HL-60 (cell line): ENCODE data around the gene PPP2CA.

Source experiments
- DNase-seq, 2 experiments: peaks; one replicate each; pipeline ENCODE4 v3.0.0-alpha.2; 2010 to 2020; ENCODE audit warnings: low read depth in 1 of 2, low spot score in 1 of 2
- H3K27ac ChIP-seq: fragments of 250-450 bp; sonication (Bioruptor Pico); replicated peaks from 2 replicates; pipeline ENCODE4 v1.5.1; 2020; ENCODE audit warnings: mild to moderate bottlenecking, moderate library complexity
- H3K27me3 ChIP-seq: fragments of 250-450 bp; sonication (Bioruptor Pico); 2 replicates; pipeline ENCODE4 v1.5.1; 2021; ENCODE audit warnings: mild to moderate bottlenecking, moderate library complexity; ENCODE audit not compliant: insufficient read depth, poor library complexity, severe bottlenecking
- H3K4me3 ChIP-seq: replicated peaks from 2 replicates; pipeline ENCODE4 v1.5.1; 2011; ENCODE audit warnings: mild to moderate bottlenecking, control low read depth, low read length; ENCODE audit not compliant: insufficient read depth
- GABPA ChIP-seq: IDR thresholded peaks from 2 replicates; pipeline ENCODE4 v1.6.1; 2012; ENCODE audit warnings: low read depth
- POLR2AphosphoS5 ChIP-seq: IDR thresholded peaks from 2 replicates; pipeline ENCODE4 v1.6.1; 2012; ENCODE audit warnings: low read depth
- REST ChIP-seq: IDR thresholded peaks from 2 replicates; pipeline ENCODE4 v1.6.1; 2012; ENCODE audit warnings: low read depth; ENCODE audit not compliant: insufficient replicate concordance
- SPI1 ChIP-seq: IDR thresholded peaks from 2 replicates; pipeline ENCODE4 v1.6.1; 2012; ENCODE audit warnings: low read depth, mild to moderate bottlenecking, borderline replicate concordance
- TF ChIP-seq, protein P1 (sequence below): IDR thresholded peaks from one replicate; pipeline ENCODE4 v1.5.1; 2011; ENCODE audit warnings: low read length, control low read depth, inconsistent platforms; ENCODE audit not compliant: insufficient read depth

The PPP2CA gene

GRCh38 chr5:134171972-134172371 is 53.9 kb downstream of the PPP2CA start:
- Histone ChIP-seq H3K27ac (no peak overlapping the region), H3K27me3 (no peaks in the 10 kb centered on the region), H3K4me3 (no peak overlapping the region)
- TF ChIP-seq POLR2AphosphoS5 (no peak), REST (no peak), SPI1 (no peak), GABPA (no peak)
- TF ChIP-seq, protein P1, sequence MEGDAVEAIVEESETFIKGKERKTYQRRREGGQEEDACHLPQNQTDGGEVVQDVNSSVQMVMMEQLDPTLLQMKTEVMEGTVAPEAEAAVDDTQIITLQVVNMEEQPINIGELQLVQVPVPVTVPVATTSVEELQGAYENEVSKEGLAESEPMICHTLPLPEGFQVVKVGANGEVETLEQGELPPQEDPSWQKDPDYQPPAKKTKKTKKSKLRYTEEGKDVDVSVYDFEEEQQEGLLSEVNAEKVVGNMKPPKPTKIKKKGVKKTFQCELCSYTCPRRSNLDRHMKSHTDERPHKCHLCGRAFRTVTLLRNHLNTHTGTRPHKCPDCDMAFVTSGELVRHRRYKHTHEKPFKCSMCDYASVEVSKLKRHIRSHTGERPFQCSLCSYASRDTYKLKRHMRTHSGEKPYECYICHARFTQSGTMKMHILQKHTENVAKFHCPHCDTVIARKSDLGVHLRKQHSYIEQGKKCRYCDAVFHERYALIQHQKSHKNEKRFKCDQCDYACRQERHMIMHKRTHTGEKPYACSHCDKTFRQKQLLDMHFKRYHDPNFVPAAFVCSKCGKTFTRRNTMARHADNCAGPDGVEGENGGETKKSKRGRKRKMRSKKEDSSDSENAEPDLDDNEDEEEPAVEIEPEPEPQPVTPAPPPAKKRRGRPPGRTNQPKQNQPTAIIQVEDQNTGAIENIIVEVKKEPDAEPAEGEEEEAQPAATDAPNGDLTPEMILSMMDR: no peak
- no peak for DNase-seq

- no peak for DNase-seq
- Histone ChIP-seq H3K4me3 (no peak overlapping the region), H3K27me3 (no peaks in the 10 kb centered on the region), H3K27ac (no peak overlapping the region)
- TF ChIP-seq POLR2AphosphoS5 (no peak), GABPA (no peak), SPI1 (no peak), REST (no peak)
- TF ChIP-seq, protein P1: no peak
Observed at GRCh38 chr5:134162592-134162991, 63.3 kb downstream of the PPP2CA start.

DNA sequence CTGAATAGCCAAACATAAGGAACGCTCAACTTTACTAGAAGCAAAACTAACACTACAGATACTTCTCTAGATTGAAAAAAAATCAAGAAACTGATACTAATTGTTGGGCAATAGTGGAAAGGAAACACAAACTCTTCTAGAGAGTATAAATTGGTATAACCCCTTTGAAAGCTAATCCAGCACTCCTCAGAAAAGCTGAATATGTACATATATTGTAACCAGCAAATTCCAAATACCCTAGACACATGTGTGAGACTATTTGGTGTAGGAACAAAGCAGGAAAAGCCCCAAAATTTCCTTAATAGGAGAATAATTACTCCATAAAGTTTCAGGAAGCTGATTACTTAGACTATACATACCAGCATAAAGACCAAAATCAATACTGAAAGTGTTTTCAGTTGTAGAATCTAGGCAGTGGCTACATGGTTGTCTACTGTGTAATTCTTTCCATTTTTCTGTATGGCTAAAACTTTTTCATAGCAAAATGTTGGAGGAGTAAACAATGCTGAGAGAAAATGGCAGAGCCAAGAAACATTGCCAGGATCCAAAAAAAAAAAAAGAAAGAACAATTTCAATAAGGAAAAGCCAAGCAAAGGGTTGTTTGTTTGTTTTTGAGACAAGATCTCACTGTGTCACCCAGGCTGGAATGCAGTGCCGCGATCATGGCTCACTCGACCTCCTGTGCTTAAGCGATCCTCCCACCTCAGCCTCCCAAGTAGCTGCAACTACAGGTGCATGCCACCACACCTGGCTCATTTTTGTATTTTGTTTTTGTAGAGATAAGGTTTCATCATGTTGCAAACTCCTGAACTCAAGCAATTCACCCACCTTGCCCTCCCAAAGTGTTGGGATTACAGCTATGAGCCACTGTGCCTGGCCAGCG is 64.1 kb downstream of the PPP2CA start:
- no peaks in the 10 kb centered on the region for H3K27me3 ChIP-seq
- H3K4me3 ChIP-seq: no peak overlapping the region
- H3K27ac ChIP-seq: no peak overlapping the region
- TF ChIP-seq POLR2AphosphoS5: no peak
- TF ChIP-seq, protein P1: no peak
- TF ChIP-seq SPI1: no peak
- TF ChIP-seq GABPA: no peak
- no peak for TF ChIP-seq REST
- no peak for DNase-seq
